Mucosa of descending colon (tissue), 3 donors: Measurements from ENCODE around the gene SUCLA2. TPM values are rescaled to one million over a fixed set of nuclear protein-coding genes. Genes with fewer than 3 reads are reported as not detected.

Experiments used
- ATAC-seq: fragments of 200-7000 bp; cut with Tn5 transposase; one replicate; pipeline ENCODE4 v1.9.1; 2020; ENCODE audit warnings: mild to moderate bottlenecking, moderate library complexity
- DNase-seq, 3 donors: peaks; one replicate each; pipeline ENCODE4 v3.0.0-alpha.2; 2020
- H3K36me3 ChIP-seq: fragments of 200-600 bp; one replicate; pipeline ENCODE4 v1.8.0; 2021; ENCODE audit warnings: low read depth, mild to moderate bottlenecking
- H3K4me1 ChIP-seq: fragments of 200-600 bp; one replicate; pipeline ENCODE4 v1.8.0; 2021; ENCODE audit warnings: low read depth, mild to moderate bottlenecking
- H3K4me3 ChIP-seq: fragments of 200-600 bp; one replicate; pipeline ENCODE4 v1.8.0; 2021; ENCODE audit warnings: mild to moderate bottlenecking
- H3K9me3 ChIP-seq: fragments of 200-600 bp; one replicate; pipeline ENCODE4 v1.8.0; 2021; ENCODE audit warnings: mild to moderate bottlenecking
- CTCF ChIP-seq: fragments of 200-600 bp; IDR thresholded peaks from one replicate; pipeline ENCODE4 v1.8.0; 2022; ENCODE audit warnings: antibody characterized with exemption, mild to moderate bottlenecking
- intact Hi-C, 2 donors: fragments of 100-400 bp; cut with DNase I in 1 of 2; cut with micrococcal nuclease in 1 of 2; formaldehyde crosslinking; loops; one replicate each; pipeline versions ENCODE4 v1.11.0 to v1.11.1; 2022; cut with DNase I, micrococcal nuclease
- total RNA-seq, 3 donors: library from RNA; stranded (reverse); fragmentation: NEBNext Ultra II Directional in 2 of 3; extraction: Animal tissue kit (Norgen Biotek cat#: 25700) in 2 of 3; gene quantifications; one replicate each; pipeline versions ENCODE4 v1.2.1 to v1.2.4, GENCODE V29; 2021 to 2023
- donor health status: DM: no; HTN: no; CAD: no; lungs with moderate emphysema.
- donor health status: DM: no; HTN: no; CAD: no.
- donor health status: DM: no; HTN: yes; CAD: no.

SUCLA2 gene
- total RNA-seq, 3 donors from 2014 or later, result 42.3 to 66.8 (median 62.1) TPM

DNA sequence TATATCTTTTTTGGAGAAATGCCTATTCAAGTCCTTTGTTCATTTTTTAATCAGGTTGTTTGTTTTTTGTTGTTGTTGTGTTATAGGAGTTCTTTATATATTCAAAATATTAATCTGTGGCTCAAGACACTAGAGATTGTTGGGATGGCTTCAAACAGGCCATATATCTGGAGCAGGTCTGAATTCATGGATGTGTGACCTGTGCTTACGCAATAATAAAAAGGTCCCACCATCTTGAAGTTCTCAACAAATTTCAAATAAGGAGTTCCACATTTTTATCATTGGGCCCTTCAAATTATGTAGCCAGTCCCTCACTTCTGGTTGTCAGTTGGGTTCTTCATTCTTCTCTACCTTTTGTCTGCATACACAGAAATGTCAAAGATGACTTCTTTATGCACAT lies 18.7 kb upstream of the SUCLA2 start:
- no peak for DNase-seq
- peaks cover 3% of the 10 kb centered on the region for H3K4me1 ChIP-seq
- H3K9me3 ChIP-seq, result no peaks in the 10 kb centered on the region
- H3K36me3 ChIP-seq, result no peaks in the 10 kb centered on the region
- no peak for ATAC-seq
- no peak overlapping the region for H3K4me3 ChIP-seq
- intact Hi-C loops, result no loop called here
- no peak for TF ChIP-seq CTCF

GRCh38 chr13:48018637-48019036 lies 17.6 kb upstream of the SUCLA2 start:
- Histone ChIP-seq H3K4me1 (peaks cover 3% of the 10 kb centered on the region), H3K9me3 (no peaks in the 10 kb centered on the region), H3K4me3 (no peak overlapping the region), H3K36me3 (no peaks in the 10 kb centered on the region)
- no peak for TF ChIP-seq CTCF
- intact Hi-C loops, result no loop called here
- ATAC-seq (peak; percentile 71), DNase-seq (no peak)

DNA sequence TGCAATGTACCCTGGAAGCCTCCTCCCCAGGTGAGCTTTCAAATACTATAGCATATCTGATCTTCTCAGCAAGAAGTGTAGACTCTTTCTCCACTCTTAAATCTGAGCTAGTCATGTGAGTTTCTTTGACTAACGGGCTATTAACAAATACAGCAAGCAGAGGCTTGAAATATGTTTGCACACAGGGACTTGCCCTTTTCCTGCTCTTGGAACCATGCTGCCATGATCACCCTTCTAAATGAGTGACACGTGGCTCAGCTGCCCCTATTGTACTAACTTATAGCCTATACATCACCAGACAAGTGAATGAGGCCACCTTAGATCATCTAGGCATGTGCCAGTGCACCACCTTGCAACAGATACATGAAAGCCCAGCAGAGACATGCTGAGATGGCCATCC lies 13.3 kb upstream of the SUCLA2 start:
- no peak for DNase-seq
- Histone ChIP-seq H3K4me1 (no peaks in the 10 kb centered on the region), H3K4me3 (no peak overlapping the region), H3K9me3 (no peaks in the 10 kb centered on the region), H3K36me3 (no peaks in the 10 kb centered on the region)
- intact Hi-C loops, result no loop called here
- no peak for ATAC-seq
- TF ChIP-seq CTCF, result no peak

DNA sequence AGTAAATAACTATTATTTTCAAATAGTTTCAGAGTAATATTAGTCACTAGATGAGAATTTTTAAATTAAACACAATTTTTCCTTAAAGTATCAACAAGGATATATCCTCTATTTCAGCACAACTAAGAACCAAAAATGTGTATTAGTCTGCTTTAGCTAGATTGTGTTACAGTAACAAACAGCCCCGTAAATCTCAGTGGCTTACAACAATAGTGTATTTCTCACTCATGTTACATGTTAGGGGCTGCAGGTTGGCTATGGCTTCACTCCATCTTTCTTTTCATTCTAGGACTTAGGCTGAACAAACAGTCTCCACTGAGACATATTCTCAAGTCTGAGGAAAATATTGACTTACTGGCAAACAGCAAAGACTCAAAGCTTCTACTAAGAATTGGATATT lies 11.6 kb upstream of the SUCLA2 start:
- no peak for ATAC-seq
- no peak overlapping the region for H3K4me3 ChIP-seq
- TF ChIP-seq CTCF, result no peak
- no peaks in the 10 kb centered on the region for H3K36me3 ChIP-seq
- no peaks in the 10 kb centered on the region for H3K4me1 ChIP-seq
- no peaks in the 10 kb centered on the region for H3K9me3 ChIP-seq
- intact Hi-C loops, result no loop called here
- DNase-seq, result no peak

DNA sequence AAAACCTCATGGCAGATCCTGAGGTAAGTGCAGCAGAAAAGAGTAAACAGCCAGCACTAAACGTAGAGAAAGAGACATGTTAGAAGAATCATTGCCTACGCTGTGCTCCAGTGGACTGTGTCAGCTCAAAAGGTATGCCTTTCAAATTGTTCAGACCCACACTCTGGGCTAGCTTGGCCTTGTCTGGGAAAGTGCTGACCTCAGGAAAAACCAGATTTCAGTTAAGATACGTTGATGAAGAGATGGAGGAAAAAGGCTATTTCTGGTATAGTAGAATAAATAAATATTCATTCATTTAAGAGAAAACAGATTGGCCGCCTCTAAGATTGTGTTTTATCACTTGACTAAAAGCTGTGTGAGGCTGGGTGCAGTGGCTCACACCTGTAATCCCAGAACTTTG lies 9.6 kb upstream of the SUCLA2 start:
- intact Hi-C loops, result no loop called here
- H3K36me3 ChIP-seq, result no peaks in the 10 kb centered on the region
- ATAC-seq, result no peak

More for the DNA sequence above, 9.6 kb upstream of the SUCLA2 start:
- TF ChIP-seq CTCF, result no peak
- Histone ChIP-seq H3K4me1 (no peaks in the 10 kb centered on the region), H3K9me3 (no peaks in the 10 kb centered on the region), H3K4me3 (no peak overlapping the region)
- DNase-seq, result no peak
